ENCODE results near the gene PRKCA. TPM values are rescaled to one million over a fixed set of nuclear protein-coding genes. Genes with fewer than 3 reads are reported as not detected.

The PRKCA gene
- total RNA-seq, 4 donors from 2014 or later, result 26.0 to 89.0 (median 32.8) TPM

- H3K4me3 ChIP-seq, result no peak overlapping the region
- TF ChIP-seq POLR2A (IDR thresholded peaks at IDR 0.05) (no peak), EP300 (IDR thresholded peaks at IDR 0.05) (no peak), POLR2AphosphoS5 (IDR thresholded peaks at IDR 0.05) (no peak), CTCF (IDR thresholded peaks at IDR 0.05) (no peak)
- WGBS, 2 donors (ENCODE audit: low coverage in 1 of 2), result 60% methylated on average over 7 of the region's 14 CpGs; no CpG with 5 or more reads in 1 of the 2 donors
- no peaks in the 10 kb centered on the region for H3K4me1 ChIP-seq
- H3K27ac ChIP-seq, result no peak overlapping the region
- H3K27me3 ChIP-seq, result peaks cover 9% of the 10 kb centered on the region
- H3K36me3 ChIP-seq, result no peaks in the 10 kb centered on the region
- ATAC-seq, result no peak
- H3K9me3 ChIP-seq, result peaks cover 0 to 8% (median 0%) of the 10 kb centered on the region in 3 donors
These were observed 546.7 kb downstream of the PRKCA start for GRCh38 chr17:66849032-66849655.

- Histone ChIP-seq H3K4me3 (no peak overlapping the region), H3K4me1 (no peaks in the 10 kb centered on the region), H3K27ac (no peak overlapping the region), H3K36me3 (no peaks in the 10 kb centered on the region), H3K9me3 (peaks cover 0 to 16% (median 0%) of the 10 kb centered on the region in 3 donors), H3K27me3 (peaks cover 9% of the 10 kb centered on the region)
- ATAC-seq, result no peak
- 50% methylated on average over 3 of the region's 4 CpGs; no CpG with 5 or more reads in 1 of the 2 donors for WGBS, 2 donors (ENCODE audit: low coverage in 1 of 2)
- TF ChIP-seq POLR2AphosphoS5 (IDR thresholded peaks at IDR 0.05) (no peak), POLR2A (IDR thresholded peaks at IDR 0.05) (no peak), EP300 (IDR thresholded peaks at IDR 0.05) (no peak), CTCF (IDR thresholded peaks at IDR 0.05) (no peak)
These were observed 547.6 kb downstream of the PRKCA start for GRCh38 chr17:66849851-66850580.

DNA sequence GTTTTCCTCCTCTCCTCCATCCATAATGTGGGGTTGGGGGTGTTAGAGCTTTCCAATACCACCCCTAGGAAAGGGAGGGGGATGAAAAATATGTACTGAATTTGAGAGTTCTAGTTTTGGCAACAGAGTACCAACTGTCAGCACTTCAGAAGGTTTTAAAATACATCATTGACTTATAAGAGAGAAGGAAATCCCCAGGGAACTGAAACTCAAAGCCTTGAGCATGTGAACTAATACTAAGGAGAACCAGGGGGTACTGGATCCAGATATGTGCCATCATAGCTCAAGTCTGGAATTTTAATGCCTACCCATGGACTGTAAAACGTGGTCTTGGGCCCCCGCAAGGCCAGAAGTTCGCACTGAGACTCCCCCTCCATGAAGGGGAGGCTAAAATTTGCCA is 548.3 kb downstream of the PRKCA start:
- 60 to 65% methylated on average over 1 to 3 of the region's 3 CpGs for WGBS, 2 donors (ENCODE audit: low coverage in 1 of 2)
- Histone ChIP-seq H3K4me1 (no peaks in the 10 kb centered on the region), H3K27me3 (peaks cover 9% of the 10 kb centered on the region), H3K27ac (no peak overlapping the region), H3K36me3 (no peaks in the 10 kb centered on the region), H3K4me3 (no peak overlapping the region), H3K9me3 (peaks cover 0 to 19% (median 0%) of the 10 kb centered on the region in 3 donors)
- TF ChIP-seq POLR2A (IDR thresholded peaks at IDR 0.05) (no peak), POLR2AphosphoS5 (IDR thresholded peaks at IDR 0.05) (no peak), CTCF (IDR thresholded peaks at IDR 0.05) (no peak), EP300 (IDR thresholded peaks at IDR 0.05) (no peak)
- ATAC-seq, result no peak

- no peak overlapping the region for H3K27ac ChIP-seq
- WGBS, 2 donors (ENCODE audit: low coverage in 1 of 2), result 75% methylated on average over 10 of the region's 10 CpGs; no CpG with 5 or more reads in 1 of the 2 donors
- no peaks in the 10 kb centered on the region for H3K4me1 ChIP-seq
- peaks cover 0 to 15% (median 0%) of the 10 kb centered on the region in 3 donors for H3K9me3 ChIP-seq
- no peak overlapping the region for H3K4me3 ChIP-seq
- H3K27me3 ChIP-seq, result no peaks in the 10 kb centered on the region
- no peaks in the 10 kb centered on the region for H3K36me3 ChIP-seq
- TF ChIP-seq POLR2AphosphoS5 (IDR thresholded peaks at IDR 0.05) (no peak), EP300 (IDR thresholded peaks at IDR 0.05) (no peak), POLR2A (IDR thresholded peaks at IDR 0.05) (no peak), CTCF (IDR thresholded peaks at IDR 0.05) (no peak)
- no peak for ATAC-seq
These were observed 552.8 kb downstream of the PRKCA start for GRCh38 chr17:66855204-66855603.

Data from gastroesophageal sphincter (tissue), 4 donors.